Activated CD4-positive, alpha-beta memory T cell treated with anti-CD3 and anti-CD28 coated beads, Interleukin-2, amount 10 ng/mL, durations not matched to agents 7 days and 5 days (primary cell): Measurements from ENCODE around the gene ITGAD. TPM values are rescaled to one million over a fixed set of nuclear protein-coding genes. Genes with fewer than 3 reads are reported as not detected.
A peak's percentile ranks its signal among the peaks of the same experiment; 100 is the strongest.

Experiments used
- CTCF ChIA-PET: fragments of 350-600 bp; sonication (Branson Sonifier 250); formaldehyde crosslinking; loops from one replicate; lab custom pipeline; 2021; ENCODE audit warnings: antibody characterized with exemption, inconsistent platforms; lab: Charles Lee
- POLR2A ChIA-PET: fragments of 350-600 bp; sonication (Branson Sonifier 250); formaldehyde crosslinking; loops from one replicate; lab custom pipeline; 2021; ENCODE audit warnings: antibody characterized with exemption; lab: Charles Lee
- DNase-seq: peaks from one replicate; pipeline ENCODE4 v3.0.0-alpha.2; 2020
- H3K27ac Mint-ChIP-seq: one replicate; pipeline ENCODE4 v1.8.0; 2021; ENCODE audit warnings: mild to moderate bottlenecking, mixed read lengths
- H3K27me3 Mint-ChIP-seq: one replicate; pipeline ENCODE4 v1.8.0; 2021; ENCODE audit warnings: mixed read lengths
- H3K36me3 Mint-ChIP-seq: one replicate; pipeline ENCODE4 v1.8.0; 2021; ENCODE audit warnings: low read depth, mixed read lengths
- H3K4me1 Mint-ChIP-seq: one replicate; pipeline ENCODE4 v1.8.0; 2021; ENCODE audit warnings: mixed read lengths
- H3K4me3 Mint-ChIP-seq: one replicate; pipeline ENCODE4 v1.8.0; 2021; ENCODE audit warnings: mild to moderate bottlenecking, mixed read lengths
- H3K9me3 Mint-ChIP-seq: one replicate; pipeline ENCODE4 v1.8.0; 2021; ENCODE audit warnings: mixed read lengths
- total RNA-seq, 2 experiments: library from RNA; stranded (reverse); gene quantifications; one replicate each; pipeline ENCODE4 v1.2.3, GENCODE V29; 2021

The ITGAD gene
- total RNA-seq = not detected

DNA sequence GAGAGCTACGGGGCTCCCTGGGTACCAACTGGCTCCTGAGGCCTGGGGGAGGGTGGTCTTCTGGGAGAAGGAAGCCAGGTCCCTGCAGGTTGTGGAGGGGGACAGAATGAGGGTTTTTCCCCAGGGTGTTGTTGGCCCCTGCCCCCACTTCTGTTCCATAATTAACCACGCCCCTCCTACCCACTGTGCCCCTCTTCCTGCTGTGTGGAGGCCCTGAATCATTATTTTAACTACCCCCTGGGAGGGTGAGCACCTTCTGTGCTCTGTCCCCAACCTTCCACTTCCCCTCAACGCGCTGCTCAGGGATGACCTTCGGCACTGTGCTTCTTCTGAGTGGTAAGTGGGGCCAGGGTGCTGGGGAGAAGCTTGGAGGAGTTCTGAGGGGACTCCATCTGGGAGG, at the start of gene ITGAD:
TSS of gene ITGAD (plus strand) at position 280 of the 400 bp plus-strand sequence. CDS start at position 306, 26 bp downstream.
- H3K4me3 Mint-ChIP-seq = no peak within 1 kb of the TSS
- ChIA-PET POLR2A (no interaction called here), CTCF (no interaction called here)

DNA sequence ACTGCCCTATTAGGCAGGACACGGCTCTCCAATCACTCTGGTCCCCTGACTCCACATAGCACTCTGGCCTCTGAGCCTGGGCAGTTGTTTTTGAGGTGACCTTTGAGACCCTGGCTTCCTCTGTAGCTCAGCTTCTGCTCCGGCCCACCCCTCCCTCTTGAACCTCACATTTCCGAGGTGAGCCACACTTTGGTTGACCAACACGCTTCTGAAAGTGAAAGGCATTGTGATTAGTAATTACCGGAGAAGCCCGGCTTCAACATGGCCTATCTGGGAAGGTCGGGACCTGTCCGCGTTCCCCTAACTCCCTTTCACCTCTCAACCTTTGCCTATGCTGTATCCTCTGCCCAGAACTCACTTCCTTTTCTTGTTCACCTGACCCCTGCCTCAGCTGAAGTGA, 48.4 kb upstream of the ITGAD start:
- H3K4me1 Mint-ChIP-seq = peaks cover 21% of the 10 kb centered on the region
- ChIA-PET CTCF (no interaction called here), POLR2A (interaction anchor here (1.3 kb wide), 1 partner anchor 10 kb away, joined by 4 read pairs; no protein-coding TSS in a partner anchor)
- H3K27ac Mint-ChIP-seq = no peak overlapping the region
- peak; percentile 38 for DNase-seq
- H3K36me3 Mint-ChIP-seq = peaks cover 10% of the 10 kb centered on the region
- peaks cover 49% of the 10 kb centered on the region for H3K27me3 Mint-ChIP-seq
- H3K4me3 Mint-ChIP-seq = no peak overlapping the region
- peaks cover 3% of the 10 kb centered on the region for H3K9me3 Mint-ChIP-seq

More for the DNA sequence above, at the start of gene ITGAD:
- H3K27me3 Mint-ChIP-seq = peaks cover 18% of the 10 kb centered on the region
- H3K9me3 Mint-ChIP-seq = no peaks in the 10 kb centered on the region
- peaks cover 2% of the 10 kb centered on the region for H3K36me3 Mint-ChIP-seq
- DNase-seq = no peak
- no peak within 1 kb of the TSS for H3K27ac Mint-ChIP-seq
- peaks cover 2% of the 10 kb centered on the region for H3K4me1 Mint-ChIP-seq

DNA sequence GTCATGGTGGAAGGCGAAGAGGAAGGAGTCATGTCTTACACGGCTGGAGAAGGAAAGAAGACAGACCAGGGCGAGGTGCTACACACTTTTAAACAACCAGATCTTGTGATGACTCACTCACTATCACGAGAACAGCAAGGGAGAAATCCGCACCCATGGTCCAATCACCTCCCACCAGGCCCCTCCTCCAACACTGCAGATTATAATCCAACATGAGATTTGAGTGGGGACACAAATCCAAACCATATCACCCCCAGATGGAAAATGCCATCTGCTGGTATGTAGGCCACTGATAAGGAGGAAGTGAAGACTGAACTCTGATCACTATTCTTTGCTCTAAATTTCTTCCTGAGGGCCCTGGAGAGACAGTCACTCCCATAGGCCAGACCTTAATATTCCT, 45.7 kb upstream of the ITGAD start:
- DNase-seq = no peak
- CTCF ChIA-PET = no interaction called here
- Mint-ChIP-seq H3K4me1 (peaks cover 43% of the 10 kb centered on the region), H3K4me3 (no peak overlapping the region), H3K27me3 (peaks cover 42% of the 10 kb centered on the region), H3K36me3 (peaks cover 7% of the 10 kb centered on the region), H3K9me3 (peaks cover 3% of the 10 kb centered on the region), H3K27ac (no peak overlapping the region)
- POLR2A ChIA-PET = interaction anchor here (0.9 kb wide), 1 partner anchor 15 kb away, joined by 3 read pairs; no protein-coding TSS in a partner anchor

GRCh38 chr16:31348579-31348978, 44.6 kb upstream of the ITGAD start:
- no peak overlapping the region for H3K4me3 Mint-ChIP-seq
- H3K4me1 Mint-ChIP-seq = peaks cover 53% of the 10 kb centered on the region
- peaks cover 33% of the 10 kb centered on the region for H3K27me3 Mint-ChIP-seq
- H3K27ac Mint-ChIP-seq = no peak overlapping the region
- ChIA-PET CTCF (no interaction called here), POLR2A (interaction anchor here (0.9 kb wide), 1 partner anchor 17 kb away, joined by 3 read pairs; no protein-coding TSS in a partner anchor)
- H3K36me3 Mint-ChIP-seq = peaks cover 2% of the 10 kb centered on the region
- no peaks in the 10 kb centered on the region for H3K9me3 Mint-ChIP-seq
- no peak for DNase-seq

- peaks cover 7% of the 10 kb centered on the region for H3K36me3 Mint-ChIP-seq
- no peaks in the 10 kb centered on the region for H3K9me3 Mint-ChIP-seq
- H3K27ac Mint-ChIP-seq = peak overlapping the region; percentile 69
- CTCF ChIA-PET = no interaction called here
- DNase-seq = peak; percentile 54
- POLR2A ChIA-PET = interaction anchor here (1.5 kb wide), 1 partner anchor 170 kb away, joined by 5 read pairs; the partner anchor contains the start of gene FUS
- peaks cover 26% of the 10 kb centered on the region for H3K27me3 Mint-ChIP-seq
- peaks cover 62% of the 10 kb centered on the region for H3K4me1 Mint-ChIP-seq
- H3K4me3 Mint-ChIP-seq = no peak overlapping the region
These were observed 42.7 kb upstream of the ITGAD start for GRCh38 chr16:31350275-31351005.

DNA sequence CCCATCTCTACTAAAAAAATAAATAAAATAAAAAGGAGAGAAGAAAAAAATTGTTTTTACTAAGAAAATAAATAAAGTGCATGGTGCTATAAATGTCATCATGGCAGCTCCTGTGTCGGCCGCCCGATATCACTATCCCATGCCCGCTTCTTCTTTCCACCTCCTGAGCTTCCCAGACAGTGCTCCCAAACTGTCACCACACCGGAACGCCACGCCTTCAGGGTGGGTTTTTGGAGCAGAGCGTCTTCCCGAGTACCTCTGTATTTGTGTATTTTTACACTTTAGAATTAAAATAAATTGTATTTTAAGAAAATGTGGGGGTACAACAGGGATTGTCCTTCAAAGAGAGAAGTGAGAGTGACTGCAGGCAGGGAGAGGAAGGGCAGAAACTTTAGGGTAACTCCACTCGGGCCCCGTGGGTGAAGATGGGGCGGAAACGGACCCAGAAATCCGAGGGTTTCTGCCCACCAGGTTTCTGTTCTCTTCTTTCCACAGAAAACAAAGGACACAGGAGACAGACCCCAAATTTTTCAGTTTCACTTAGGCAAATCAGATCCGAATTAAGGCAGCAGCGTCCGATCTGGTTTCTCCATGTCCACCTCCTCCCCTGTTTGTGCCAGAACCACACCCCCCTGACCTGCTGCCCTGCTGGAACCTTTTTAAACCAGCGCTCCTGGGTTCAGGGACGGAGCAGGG, 41.7 kb upstream of the ITGAD start:
- ChIA-PET POLR2A (no interaction called here), CTCF (no interaction called here)
- Mint-ChIP-seq H3K4me3 (no peak overlapping the region), H3K4me1 (peaks cover 71% of the 10 kb centered on the region), H3K27me3 (peaks cover 26% of the 10 kb centered on the region), H3K9me3 (no peaks in the 10 kb centered on the region), H3K36me3 (peaks cover 7% of the 10 kb centered on the region), H3K27ac (peak overlapping the region; percentile 68)
- no peak for DNase-seq

- Mint-ChIP-seq H3K4me1 (peaks cover 76% of the 10 kb centered on the region), H3K36me3 (peaks cover 10% of the 10 kb centered on the region), H3K9me3 (no peaks in the 10 kb centered on the region), H3K4me3 (no peak overlapping the region), H3K27ac (peak overlapping the region; percentile 68), H3K27me3 (peaks cover 23% of the 10 kb centered on the region)
- peak; percentile 48 for DNase-seq
- CTCF ChIA-PET = no interaction called here
- POLR2A ChIA-PET = no interaction called here
These were observed 41.2 kb upstream of the ITGAD start for GRCh38 chr16:31351942-31352325.

DNA sequence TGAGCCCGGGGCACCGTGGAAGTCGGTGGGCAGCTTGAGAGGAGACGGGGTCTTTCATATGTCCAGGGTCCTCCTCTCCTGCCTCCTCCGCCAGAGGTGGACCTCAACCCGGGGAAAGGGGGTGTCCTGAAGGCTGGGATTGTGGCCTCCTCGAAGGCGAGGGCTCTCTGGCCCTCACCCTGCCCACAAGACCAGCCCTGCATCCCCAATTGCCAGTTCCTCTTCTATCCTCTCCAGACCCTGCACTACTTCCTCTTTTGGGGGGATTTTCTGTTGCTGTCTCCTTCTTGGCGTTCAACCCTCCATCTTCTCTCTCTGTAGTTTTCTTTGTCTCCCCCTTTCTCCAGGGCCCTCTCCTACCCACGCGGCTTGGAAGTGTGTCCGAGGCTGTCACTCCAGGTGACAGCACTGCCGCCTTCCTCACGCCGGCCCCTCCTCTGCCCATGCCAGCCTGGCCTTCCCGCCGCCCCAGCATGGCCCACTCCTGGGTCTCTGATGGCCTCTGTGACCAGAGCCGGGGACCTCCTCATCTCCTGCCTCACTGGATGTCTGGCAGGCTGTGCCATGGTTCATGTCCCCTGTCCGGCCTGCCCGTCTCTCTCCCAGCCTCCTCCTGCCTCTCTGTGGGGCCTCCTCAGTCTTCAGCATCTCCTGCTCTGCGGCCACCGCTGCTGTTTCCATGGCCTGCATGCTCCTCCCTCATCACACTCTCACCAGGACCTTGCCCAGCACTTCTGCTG, 40.6 kb upstream of the ITGAD start:
- Mint-ChIP-seq H3K9me3 (no peaks in the 10 kb centered on the region), H3K4me1 (peaks cover 78% of the 10 kb centered on the region), H3K27ac (peak overlapping the region; percentile 68), H3K27me3 (peaks cover 18% of the 10 kb centered on the region), H3K36me3 (peaks cover 10% of the 10 kb centered on the region), H3K4me3 (no peak overlapping the region)
- DNase-seq = no peak
- ChIA-PET POLR2A (no interaction called here), CTCF (no interaction called here)

DNA sequence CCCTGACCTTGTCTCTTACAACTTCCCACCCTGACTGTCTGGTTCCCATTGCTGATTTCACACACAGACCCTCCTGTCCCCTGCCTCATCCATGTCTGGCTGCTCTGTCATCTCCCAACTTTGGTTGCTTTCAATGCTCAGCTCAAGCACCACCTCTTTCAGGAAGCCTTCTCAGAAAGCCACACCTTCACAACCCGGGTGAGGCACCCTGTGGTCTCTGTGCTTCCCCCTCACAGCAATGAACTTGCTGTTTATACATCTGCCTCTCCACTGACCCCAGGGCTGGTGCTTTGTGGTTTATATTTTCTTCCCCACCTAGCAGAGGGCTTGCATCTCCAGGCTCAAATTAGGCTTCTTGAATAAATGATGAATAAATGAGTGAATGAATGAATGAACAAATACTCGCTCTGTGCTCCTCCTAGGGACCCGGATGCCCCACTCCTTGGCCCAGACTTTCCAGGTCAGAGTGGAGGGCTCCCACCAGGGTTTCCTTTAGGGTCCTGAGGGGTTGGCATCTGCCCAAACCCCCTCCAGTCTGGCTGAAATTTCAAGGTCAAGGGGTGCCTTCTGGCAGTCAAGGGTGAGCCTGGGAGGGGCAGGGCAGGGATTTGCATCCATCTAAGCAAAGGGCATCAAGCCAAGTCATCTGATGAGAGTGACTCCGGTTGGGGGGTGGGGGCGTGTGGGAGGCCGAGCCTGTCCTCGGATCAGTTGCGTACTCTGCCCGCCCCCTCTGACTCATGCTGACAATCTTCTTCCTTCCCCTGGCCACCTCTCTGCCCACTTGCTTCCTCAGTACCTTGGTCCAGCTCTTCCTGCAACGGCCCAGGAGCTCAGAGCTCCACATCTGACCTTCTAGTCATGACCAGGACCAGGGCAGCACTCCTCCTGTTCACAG, 38.5 kb upstream of the ITGAD start, which contains the start of gene ITGAX:
TSS of gene ITGAX (plus strand) at position 783 of the 898 bp plus-strand sequence. CDS start at position 862, 79 bp downstream.
- Mint-ChIP-seq H3K36me3 (peaks cover 10% of the 10 kb centered on the region), H3K4me1 (peaks cover 75% of the 10 kb centered on the region), H3K9me3 (no peaks in the 10 kb centered on the region), H3K4me3 (peak within 1 kb of the TSS; percentile 65), H3K27ac (peak within 1 kb of the TSS; percentile 91), H3K27me3 (peaks cover 7% of the 10 kb centered on the region)
- DNase-seq = peak; percentile 80
- POLR2A ChIA-PET = interaction anchor here (0.6 to 1.3 kb wide), 9 partner anchors 10 to 523 kb away, joined by 3 to 4 read pairs (median 3); partner anchors contain the start of genes ITGAM and ZNF267
- CTCF ChIA-PET = interaction anchor here (1.4 to 1.5 kb wide), 2 partner anchors 29 to 152 kb away, joined by 3 to 6 read pairs; partner anchors contain the start of gene PYCARD

DNA sequence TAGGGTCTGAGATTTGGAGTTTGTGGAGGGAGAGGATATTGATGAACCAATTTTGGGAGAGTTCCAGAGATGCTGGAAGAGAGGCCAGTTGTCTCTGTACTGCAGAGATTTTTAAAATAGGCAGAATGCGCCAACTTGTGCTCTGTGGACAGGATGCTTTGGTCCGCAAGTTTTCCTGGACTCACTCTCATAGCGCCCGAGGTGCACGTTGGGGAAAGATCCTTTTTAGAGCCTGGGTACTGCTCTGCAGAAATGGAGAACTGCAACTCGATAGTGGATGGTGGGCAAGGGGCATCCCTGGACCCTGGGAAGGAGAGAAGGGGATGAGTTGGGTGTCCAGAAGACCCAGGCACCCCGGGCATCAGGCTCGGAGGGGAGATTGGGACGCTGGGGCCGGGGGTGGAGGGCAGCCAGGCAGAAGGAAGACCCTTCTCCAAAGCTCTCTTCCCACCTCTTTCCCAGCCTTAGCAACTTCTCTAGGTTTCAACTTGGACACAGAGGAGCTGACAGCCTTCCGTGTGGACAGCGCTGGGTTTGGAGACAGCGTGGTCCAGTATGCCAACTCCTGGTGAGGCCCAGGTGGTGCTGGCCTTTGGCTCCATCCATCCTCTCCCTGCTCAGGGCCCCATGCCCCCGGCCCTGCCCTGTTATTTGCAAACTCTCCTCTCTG, 37.6 kb upstream of the ITGAD start:
- Mint-ChIP-seq H3K27me3 (peaks cover 3% of the 10 kb centered on the region), H3K4me1 (peaks cover 66% of the 10 kb centered on the region), H3K4me3 (peak overlapping the region; percentile 65), H3K27ac (peak overlapping the region; percentile 91), H3K9me3 (no peaks in the 10 kb centered on the region), H3K36me3 (peaks cover 10% of the 10 kb centered on the region)
- no peak for DNase-seq
- ChIA-PET POLR2A (interaction anchor here (0.6 to 1.3 kb wide), 2 partner anchors 17 to 518 kb away, joined by 3 read pairs; partner anchors contain the start of gene ZNF267), CTCF (no interaction called here)

DNA sequence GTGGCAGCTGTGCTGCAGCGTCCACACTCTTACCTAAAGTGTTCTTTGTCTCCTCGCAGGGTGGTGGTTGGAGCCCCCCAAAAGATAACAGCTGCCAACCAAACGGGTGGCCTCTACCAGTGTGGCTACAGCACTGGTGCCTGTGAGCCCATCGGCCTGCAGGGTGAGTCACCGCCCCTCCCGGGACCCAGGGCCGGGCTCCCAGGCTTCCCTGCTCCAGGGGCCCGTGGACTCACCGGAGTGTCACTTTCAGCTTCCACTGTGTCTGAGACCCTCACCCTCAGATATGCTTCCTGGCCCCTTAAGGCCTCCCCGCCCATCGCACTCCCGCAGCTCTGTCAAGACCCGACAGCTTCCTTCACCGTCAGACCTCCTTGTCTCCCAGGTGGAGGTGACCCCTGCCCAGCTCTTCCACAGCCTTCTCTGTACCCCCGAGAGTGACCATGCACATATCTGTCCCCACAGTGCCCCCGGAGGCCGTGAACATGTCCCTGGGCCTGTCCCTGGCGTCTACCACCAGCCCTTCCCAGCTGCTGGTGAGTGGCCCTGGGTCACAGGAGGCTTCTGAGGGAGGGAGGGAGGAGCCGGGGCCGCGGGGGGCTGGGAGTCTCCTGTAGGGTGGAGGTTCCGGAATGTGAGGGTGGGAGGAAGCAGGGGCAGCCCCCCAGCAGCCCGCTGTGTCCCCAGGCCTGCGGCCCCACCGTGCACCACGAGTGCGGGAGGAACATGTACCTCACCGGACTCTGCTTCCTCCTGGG, 36.4 kb upstream of the ITGAD start:
- no peak for DNase-seq
- CTCF ChIA-PET = interaction anchor here (1.4 kb wide), 1 partner anchor 156 kb away, joined by 6 read pairs; no protein-coding TSS in a partner anchor
- H3K27me3 Mint-ChIP-seq = peaks cover 2% of the 10 kb centered on the region
- POLR2A ChIA-PET = no interaction called here
- peak overlapping the region; percentile 57 for H3K27ac Mint-ChIP-seq
- peaks cover 10% of the 10 kb centered on the region for H3K36me3 Mint-ChIP-seq
- no peaks in the 10 kb centered on the region for H3K9me3 Mint-ChIP-seq
- H3K4me1 Mint-ChIP-seq = peaks cover 60% of the 10 kb centered on the region
- no peak overlapping the region for H3K4me3 Mint-ChIP-seq
